ENCODE results near the gene CNOT4.

- no peak for TF ChIP-seq EZH2 (IDR thresholded peaks at IDR 0.05; ENCODE audit: insufficient read depth, poor library complexity, severe bottlenecking)
- TF ChIP-seq EZH2phosphoT487 (IDR thresholded peaks at IDR 0.05; ENCODE audit: insufficient read depth, low read depth): no peak
Measured at GRCh38 chr7:135355377-135356048, 154.4 kb downstream of the CNOT4 start.
